ENCODE measurements around the gene ITGB2. TPM values are rescaled to one million over a fixed set of nuclear protein-coding genes. Genes with fewer than 3 reads are reported as not detected.

ITGB2 gene
- total RNA-seq, 4 donors from 2014 or later = 18.4 to 40.7 (median 20.4) TPM

GRCh38 chr21:44938772-44939531 lies 18.3 kb upstream of the ITGB2 start:
- intact Hi-C loops (cut with DNase I; ENCODE audit: low total_unique reads) = loop anchor here (10.0 kb wide), 1 partner anchor 134 kb away; the partner anchor contains the start of gene UBE2G2
- H3K4me3 ChIP-seq (ENCODE audit: low read depth, poor library complexity, severe bottlenecking) = peak overlapping the region; percentile 89
- WGBS, 2 donors = 68 to 72% methylated on average over 18 of the region's 18 CpGs
- DNase-seq (ENCODE audit: low spot score in 2 of 2) = no peak
- TF ChIP-seq POLR2A (IDR thresholded peaks at IDR 0.05) (no peak), CTCF (IDR thresholded peaks at IDR 0.05) (no peak)

GRCh38 chr21:44935533-44935927 lies 14.8 kb upstream of the ITGB2 start:
- DNase-seq (ENCODE audit: low spot score in 2 of 2) = no peak
- H3K4me3 ChIP-seq (ENCODE audit: low read depth, poor library complexity, severe bottlenecking) = no peak overlapping the region
- 90 to 91% methylated on average over 10 of the region's 10 CpGs for WGBS, 2 donors
- TF ChIP-seq CTCF (IDR thresholded peaks at IDR 0.05) = no peak
- TF ChIP-seq POLR2A (IDR thresholded peaks at IDR 0.05) = no peak
- intact Hi-C loops (cut with DNase I; ENCODE audit: low total_unique reads) = loop anchor here (10.0 kb wide), 1 partner anchor 131 kb away; the partner anchor contains the start of gene UBE2G2

- intact Hi-C loops (cut with DNase I; ENCODE audit: low total_unique reads) = loop anchor here (10.0 kb wide), 1 partner anchor 130 kb away; the partner anchor contains the start of gene UBE2G2
- DNase-seq (ENCODE audit: low spot score in 2 of 2) = no peak
- no peak for TF ChIP-seq POLR2A (IDR thresholded peaks at IDR 0.05)
- no peak for TF ChIP-seq CTCF (IDR thresholded peaks at IDR 0.05)
- 80 to 90% methylated on average over 4 to 7 of the region's 9 CpGs for WGBS, 2 donors
- no peak overlapping the region for H3K4me3 ChIP-seq (ENCODE audit: low read depth, poor library complexity, severe bottlenecking)
Observed at GRCh38 chr21:44934797-44935532, 14.3 kb upstream of the ITGB2 start.

GRCh38 chr21:44934276-44934675 lies 13.6 kb upstream of the ITGB2 start:
- 96 to 97% methylated on average over 6 of the region's 6 CpGs for WGBS, 2 donors
- DNase-seq (ENCODE audit: low spot score in 2 of 2) = no peak
- no peak overlapping the region for H3K4me3 ChIP-seq (ENCODE audit: low read depth, poor library complexity, severe bottlenecking)
- TF ChIP-seq POLR2A (IDR thresholded peaks at IDR 0.05) (no peak), CTCF (IDR thresholded peaks at IDR 0.05) (no peak)
- intact Hi-C loops (cut with DNase I; ENCODE audit: low total_unique reads) = loop anchor here (10.0 kb wide), 1 partner anchor 129 kb away; the partner anchor contains the start of gene UBE2G2

- no peak overlapping the region for H3K4me3 ChIP-seq (ENCODE audit: low read depth, poor library complexity, severe bottlenecking)
- no peak for DNase-seq (ENCODE audit: low spot score in 2 of 2)
- WGBS, 2 donors = 92 to 94% methylated on average over 6 of the region's 6 CpGs
- TF ChIP-seq POLR2A (IDR thresholded peaks at IDR 0.05) (no peak), CTCF (IDR thresholded peaks at IDR 0.05) (no peak)
- intact Hi-C loops (cut with DNase I; ENCODE audit: low total_unique reads) = loop anchor here (10.0 kb wide), 1 partner anchor 129 kb away; the partner anchor contains the start of gene UBE2G2
Observed at GRCh38 chr21:44933918-44934260, 13.2 kb upstream of the ITGB2 start.

All from lower leg skin (tissue), 4 donors.